Testis (tissue), 3 donors: ENCODE results near the gene OXLD1. TPM values are rescaled to one million over a fixed set of nuclear protein-coding genes. Genes with fewer than 3 reads are reported as not detected.

ENCODE experiments used
- DNase-seq: peaks from one replicate; pipeline ENCODE4 v3.0.0-alpha.2; 2019
- H3K27ac ChIP-seq, 2 donors: fragments of 200-600 bp; sonication (generic); one replicate each; pipeline ENCODE4 v1.5.1; 2019
- H3K27me3 ChIP-seq: fragments of 200-600 bp; sonication (generic); one replicate; pipeline ENCODE4 v1.5.1; 2019
- H3K36me3 ChIP-seq: fragments of 200-600 bp; sonication (generic); one replicate; pipeline ENCODE4 v1.5.1; 2017; ENCODE audit warnings: low read depth; ENCODE audit errors: missing control alignments
- H3K4me1 ChIP-seq: fragments of 200-600 bp; sonication (generic); one replicate; pipeline ENCODE4 v1.5.1; 2019
- H3K4me3 ChIP-seq, 2 donors: fragments of 200-600 bp; sonication (generic); one replicate each; pipeline ENCODE4 v1.5.1; 2017 to 2019
- H3K9me3 ChIP-seq: fragments of 200-600 bp; sonication (generic); one replicate; pipeline ENCODE4 v1.5.1; 2017
- POLR2A ChIP-seq: fragments of 450-650 bp; IDR thresholded peaks from one replicate; pipeline ENCODE4 v1.6.1; 2017; ENCODE audit warnings: antibody characterized with exemption, mild to moderate bottlenecking, moderate library complexity
- WGBS, 2 donors: methylation state at CpG; one replicate each; pipeline ENCODE4 v1.1.5; 2018; 5-methylcytosine and 5-hydroxymethylcytosine counted together
- intact Hi-C: fragments of 100-400 bp; cut with DNase I; formaldehyde crosslinking; loops from one replicate; pipeline ENCODE4 v1.15.1; 2023; ENCODE audit warnings: low total_unique reads
- polyA plus RNA-seq: library from polyadenylated mRNA; stranded (reverse); fragments of 350-450 nt; fragmentation: Illumina TruSeq; extraction: RNeasy Lipid Tissue Mini Kit (QIAGEN cat#74804); gene quantifications from one replicate; pipeline ENCODE4 v1.2.3, GENCODE V29; 2014; ENCODE audit warnings: low read depth, low replicate concordance; ENCODE audit not compliant: insufficient read depth
- total RNA-seq, 2 donors: library from RNA; depleted of rRNA; stranded (reverse); fragments of >200 nt; gene quantifications; one replicate each; pipeline ENCODE4 v1.2.3, GENCODE V29; 2016
- TF ChIP-seq, protein P1 (sequence below), 3 experiments: fragments of 450-650 bp in 2 of 3; fragments of 200-600 bp in 1 of 3; sonication (generic) in 1 of 3; IDR thresholded peaks; one replicate each; pipeline ENCODE4 v1.5.1; 2016 to 2019; ENCODE audit warnings: antibody characterized with exemption in 3 of 3, mild to moderate bottlenecking in 2 of 3, moderate library complexity in 1 of 3

The OXLD1 gene
- total and polyA plus RNA-seq, 3 donors from 2014 or later: 40.9 to 48.3 (median 45.2) TPM

DNA sequence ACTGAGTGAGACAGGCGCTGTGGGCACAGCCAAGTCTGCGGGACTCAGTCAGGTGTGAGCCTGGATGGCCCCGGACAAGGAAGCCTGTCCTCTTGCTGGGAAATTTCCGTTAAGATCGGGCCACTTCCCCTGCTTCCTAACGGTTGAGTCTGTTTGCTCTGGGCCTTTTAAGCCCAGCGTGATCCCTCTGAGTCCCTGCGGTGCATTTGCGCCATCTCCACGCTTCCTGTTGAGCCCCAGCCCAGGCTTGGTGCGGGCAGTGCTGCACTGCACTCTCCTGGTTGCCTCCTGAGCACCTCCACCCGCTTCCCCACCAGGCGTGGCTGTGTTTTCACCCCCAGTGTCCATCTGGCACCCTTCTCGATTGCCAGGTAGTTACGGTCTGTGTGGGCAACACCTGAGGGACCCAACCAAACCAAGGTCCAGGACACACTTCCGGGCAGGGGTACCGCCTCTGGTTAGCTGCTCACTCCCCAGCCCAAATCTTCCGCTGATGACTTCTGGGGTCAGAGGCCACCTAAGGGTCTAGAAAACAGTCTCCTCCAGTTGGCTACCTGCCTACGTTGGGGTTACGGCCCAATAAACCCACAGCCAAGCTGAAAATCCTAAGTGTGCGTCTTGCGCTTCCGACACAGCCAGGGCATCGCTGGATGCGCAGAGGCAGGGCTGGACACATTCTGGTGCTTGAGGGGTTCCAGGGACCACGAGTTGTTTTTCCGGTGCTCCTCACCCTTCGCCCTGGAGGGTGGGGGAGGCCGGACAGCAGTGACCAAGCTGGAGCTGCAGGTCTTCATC lies 44.3 kb upstream of the OXLD1 start:
- Histone ChIP-seq H3K4me3 (no peak overlapping the region), H3K9me3 (no peaks in the 10 kb centered on the region), H3K27ac (no peak overlapping the region), H3K36me3 (no peaks in the 10 kb centered on the region), H3K4me1 (peaks cover 30% of the 10 kb centered on the region), H3K27me3 (no peaks in the 10 kb centered on the region)
- no peak for DNase-seq
- intact Hi-C loops: no loop called here
- TF ChIP-seq POLR2A: no peak
- TF ChIP-seq, protein P1, sequence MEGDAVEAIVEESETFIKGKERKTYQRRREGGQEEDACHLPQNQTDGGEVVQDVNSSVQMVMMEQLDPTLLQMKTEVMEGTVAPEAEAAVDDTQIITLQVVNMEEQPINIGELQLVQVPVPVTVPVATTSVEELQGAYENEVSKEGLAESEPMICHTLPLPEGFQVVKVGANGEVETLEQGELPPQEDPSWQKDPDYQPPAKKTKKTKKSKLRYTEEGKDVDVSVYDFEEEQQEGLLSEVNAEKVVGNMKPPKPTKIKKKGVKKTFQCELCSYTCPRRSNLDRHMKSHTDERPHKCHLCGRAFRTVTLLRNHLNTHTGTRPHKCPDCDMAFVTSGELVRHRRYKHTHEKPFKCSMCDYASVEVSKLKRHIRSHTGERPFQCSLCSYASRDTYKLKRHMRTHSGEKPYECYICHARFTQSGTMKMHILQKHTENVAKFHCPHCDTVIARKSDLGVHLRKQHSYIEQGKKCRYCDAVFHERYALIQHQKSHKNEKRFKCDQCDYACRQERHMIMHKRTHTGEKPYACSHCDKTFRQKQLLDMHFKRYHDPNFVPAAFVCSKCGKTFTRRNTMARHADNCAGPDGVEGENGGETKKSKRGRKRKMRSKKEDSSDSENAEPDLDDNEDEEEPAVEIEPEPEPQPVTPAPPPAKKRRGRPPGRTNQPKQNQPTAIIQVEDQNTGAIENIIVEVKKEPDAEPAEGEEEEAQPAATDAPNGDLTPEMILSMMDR (IDR thresholded peaks at IDR 0.05): no peak
- 45 to 46% methylated on average over 22 to 29 of the region's 29 CpGs for WGBS, 2 donors

DNA sequence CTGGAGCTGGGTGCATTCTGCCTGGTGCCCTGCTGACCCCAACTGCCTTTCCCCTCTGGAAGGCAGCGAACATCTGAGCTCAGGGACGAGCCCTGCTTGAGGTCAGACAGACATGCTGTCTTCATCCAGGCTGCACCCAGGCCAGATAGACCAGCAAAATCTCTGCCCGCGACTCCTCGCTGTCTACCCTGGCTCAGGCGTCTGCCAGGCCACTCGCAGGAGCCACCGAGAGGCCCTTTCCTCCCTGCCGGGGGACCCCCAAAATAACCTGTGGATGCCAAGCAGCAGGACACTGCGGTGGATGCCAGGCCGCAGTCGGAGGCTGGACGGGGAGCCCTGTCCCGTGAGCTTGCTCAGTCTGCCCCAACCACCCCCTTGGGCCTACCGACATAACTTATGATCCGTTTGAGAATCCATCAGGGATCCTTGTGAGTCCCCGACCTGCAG lies 42.4 kb upstream of the OXLD1 start:
- H3K9me3 ChIP-seq: no peaks in the 10 kb centered on the region
- intact Hi-C loops: no loop called here
- H3K36me3 ChIP-seq: no peaks in the 10 kb centered on the region
- no peaks in the 10 kb centered on the region for H3K27me3 ChIP-seq
- peaks cover 31% of the 10 kb centered on the region for H3K4me1 ChIP-seq
- WGBS, 2 donors: 77 to 91% methylated on average over 11 to 14 of the region's 17 CpGs
- no peak for DNase-seq
- TF ChIP-seq, protein P1 (IDR thresholded peaks at IDR 0.05): no peak
- no peak for TF ChIP-seq POLR2A
- no peak overlapping the region for H3K27ac ChIP-seq
- H3K4me3 ChIP-seq: no peak overlapping the region

DNA sequence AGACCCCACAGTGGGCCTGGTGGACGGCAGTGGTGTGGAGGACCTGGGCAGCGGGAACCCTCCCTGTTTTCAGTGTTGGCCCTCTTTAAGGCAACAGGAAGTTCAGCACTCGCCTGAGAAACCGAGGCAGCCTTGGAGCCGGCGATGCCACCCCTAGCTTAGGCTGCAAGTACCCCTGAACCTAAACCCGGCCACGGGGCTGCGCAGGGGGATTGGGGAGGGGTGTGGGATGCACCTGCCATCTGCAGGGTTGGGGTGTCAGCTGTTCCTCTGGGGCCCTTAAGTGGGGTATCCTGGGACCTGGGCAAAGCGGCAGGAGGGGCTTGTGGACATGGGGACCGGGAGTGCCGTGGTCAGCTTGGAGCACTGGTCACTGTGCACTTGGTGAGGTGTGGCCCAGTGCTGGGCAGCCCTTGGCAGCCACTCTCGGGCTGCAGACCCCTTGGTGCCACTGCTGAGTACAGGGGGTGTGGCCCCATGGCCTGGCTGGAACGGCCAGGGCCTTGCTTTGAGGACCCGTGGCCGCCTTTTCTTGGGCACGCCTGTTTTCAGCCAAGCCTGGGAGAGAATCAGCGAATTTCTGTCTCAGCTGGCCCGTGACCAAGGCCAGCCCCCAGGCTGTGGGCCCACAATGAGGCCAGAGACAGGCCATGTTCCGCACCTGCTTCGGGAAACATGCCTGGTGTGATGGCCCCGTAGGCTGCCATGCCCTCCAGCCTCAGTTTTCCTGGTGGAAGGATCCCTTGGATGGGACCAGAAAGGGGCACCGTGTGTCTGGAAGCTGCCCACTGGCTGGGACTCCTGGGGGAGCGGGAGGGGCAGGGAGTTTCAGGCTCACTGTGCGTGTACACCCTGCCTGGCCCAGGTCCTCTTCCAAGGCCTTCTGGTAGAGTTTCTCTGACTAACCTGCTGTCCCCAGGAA lies 41.6 kb upstream of the OXLD1 start:
- 81 to 84% methylated on average over 12 to 25 of the region's 25 CpGs for WGBS, 2 donors
- intact Hi-C loops: no loop called here
- H3K27me3 ChIP-seq: no peaks in the 10 kb centered on the region
- H3K4me1 ChIP-seq: peaks cover 23% of the 10 kb centered on the region
- H3K36me3 ChIP-seq: no peaks in the 10 kb centered on the region
- TF ChIP-seq, protein P1 (IDR thresholded peaks at IDR 0.05): no peak
- TF ChIP-seq POLR2A: no peak
- no peak overlapping the region for H3K4me3 ChIP-seq
- no peak for DNase-seq
- H3K27ac ChIP-seq: no peak overlapping the region
- H3K9me3 ChIP-seq: no peaks in the 10 kb centered on the region

DNA sequence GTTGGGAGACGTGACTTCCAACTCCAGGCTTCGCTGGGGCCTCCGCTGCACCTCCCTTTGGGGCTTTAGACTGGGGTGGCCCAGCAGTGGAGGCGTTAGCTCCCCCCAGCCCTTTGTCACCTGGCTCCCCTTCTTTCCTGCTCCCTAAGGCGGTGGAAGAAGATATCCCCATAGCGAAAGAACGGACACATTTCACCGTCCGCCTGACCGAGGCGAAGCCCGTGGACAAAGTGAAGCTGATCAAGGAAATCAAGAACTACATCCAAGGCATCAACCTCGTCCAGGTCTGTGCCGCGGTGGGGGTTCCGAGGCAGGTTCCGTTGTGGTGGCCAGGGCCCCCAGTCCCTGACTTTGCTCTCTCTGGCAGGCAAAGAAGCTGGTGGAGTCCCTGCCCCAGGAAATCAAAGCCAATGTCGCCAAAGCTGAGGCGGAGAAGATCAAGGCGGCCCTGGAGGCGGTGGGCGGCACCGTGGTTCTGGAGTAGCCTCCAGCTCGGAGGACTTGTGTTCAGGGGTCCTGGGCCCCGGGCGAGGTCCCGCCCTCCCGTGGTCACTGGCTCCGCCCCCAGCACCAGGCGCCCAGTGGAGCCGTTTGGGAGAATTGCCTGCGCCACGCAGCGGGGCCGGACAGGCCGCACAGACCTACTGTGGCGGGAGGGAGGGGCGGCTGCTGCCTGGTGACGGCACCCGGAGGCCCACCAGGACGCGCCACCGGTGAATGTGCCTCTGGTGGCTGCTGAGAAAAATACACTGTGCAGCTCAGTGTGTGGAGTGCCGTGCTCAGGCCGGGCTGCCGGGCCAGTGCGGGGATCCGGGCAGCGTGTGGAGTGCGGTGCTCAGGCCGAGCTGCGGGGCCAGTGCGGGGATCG lies 40.6 kb upstream of the OXLD1 start:
- intact Hi-C loops: no loop called here
- H3K27me3 ChIP-seq: no peaks in the 10 kb centered on the region
- H3K4me1 ChIP-seq: peaks cover 26% of the 10 kb centered on the region
- DNase-seq: no peak
- H3K36me3 ChIP-seq: no peaks in the 10 kb centered on the region
- no peak overlapping the region for H3K27ac ChIP-seq
- TF ChIP-seq, protein P1 (IDR thresholded peaks at IDR 0.05): no peak
- TF ChIP-seq POLR2A: no peak
- H3K4me3 ChIP-seq: no peak overlapping the region
- WGBS, 2 donors: 90% methylated on average over 47 to 54 of the region's 54 CpGs
- no peaks in the 10 kb centered on the region for H3K9me3 ChIP-seq
